Measurements from ENCODE around the gene COPS7B.

The COPS7B gene

DNA sequence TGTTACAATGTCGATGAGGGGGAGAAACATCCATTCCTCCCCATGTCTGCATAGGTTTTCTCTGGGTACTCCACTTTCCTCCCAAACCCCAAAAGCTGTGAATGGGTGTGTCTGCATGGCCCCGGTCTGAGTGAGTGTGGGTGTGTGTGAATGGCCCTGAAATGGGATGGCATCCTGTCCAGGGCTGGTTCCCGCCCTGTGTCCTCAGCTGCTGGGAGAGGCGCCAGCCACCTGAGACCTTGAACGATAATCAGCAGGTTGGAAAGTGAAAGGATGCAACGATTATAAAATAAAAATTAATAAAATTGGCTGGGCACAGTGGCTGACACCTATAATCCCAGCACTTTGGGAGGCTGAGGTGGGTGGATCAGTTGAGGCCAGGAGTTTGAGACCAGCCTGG, 70.7 kb downstream of the COPS7B start:
- no peak overlapping the region for H3K27ac ChIP-seq
- TF ChIP-seq, protein P1, sequence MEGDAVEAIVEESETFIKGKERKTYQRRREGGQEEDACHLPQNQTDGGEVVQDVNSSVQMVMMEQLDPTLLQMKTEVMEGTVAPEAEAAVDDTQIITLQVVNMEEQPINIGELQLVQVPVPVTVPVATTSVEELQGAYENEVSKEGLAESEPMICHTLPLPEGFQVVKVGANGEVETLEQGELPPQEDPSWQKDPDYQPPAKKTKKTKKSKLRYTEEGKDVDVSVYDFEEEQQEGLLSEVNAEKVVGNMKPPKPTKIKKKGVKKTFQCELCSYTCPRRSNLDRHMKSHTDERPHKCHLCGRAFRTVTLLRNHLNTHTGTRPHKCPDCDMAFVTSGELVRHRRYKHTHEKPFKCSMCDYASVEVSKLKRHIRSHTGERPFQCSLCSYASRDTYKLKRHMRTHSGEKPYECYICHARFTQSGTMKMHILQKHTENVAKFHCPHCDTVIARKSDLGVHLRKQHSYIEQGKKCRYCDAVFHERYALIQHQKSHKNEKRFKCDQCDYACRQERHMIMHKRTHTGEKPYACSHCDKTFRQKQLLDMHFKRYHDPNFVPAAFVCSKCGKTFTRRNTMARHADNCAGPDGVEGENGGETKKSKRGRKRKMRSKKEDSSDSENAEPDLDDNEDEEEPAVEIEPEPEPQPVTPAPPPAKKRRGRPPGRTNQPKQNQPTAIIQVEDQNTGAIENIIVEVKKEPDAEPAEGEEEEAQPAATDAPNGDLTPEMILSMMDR (IDR thresholded peaks at IDR 0.05): no peak
- no peak overlapping the region for H3K4me3 ChIP-seq
- no peak for DNase-seq (ENCODE audit: low spot score)
